Tibial nerve (tissue), 4 donors: ENCODE results near the gene KRTAP12-4. TPM values are rescaled to one million over a fixed set of nuclear protein-coding genes. Genes with fewer than 3 reads are reported as not detected.
"Not testable (repeated sequence)": the region's sequence is repeated elsewhere in the genome, so short reads cannot be mapped to it uniquely, and the experiment has no call there.

Experiments
- DNase-seq, 2 donors: peaks; one replicate each; pipeline ENCODE4 v3.0.0-alpha.2; 2019; ENCODE audit warnings: low spot score in 2 of 2
- H3K27ac ChIP-seq, 4 donors: fragments of 200-600 bp; sonication (generic) in 3 of 4; one replicate each; pipeline ENCODE4 v1.5.1; 2017 to 2019; ENCODE audit warnings: mild to moderate bottlenecking in 1 of 4
- H3K27me3 ChIP-seq, 2 donors: fragments of 200-600 bp; sonication (generic) in 1 of 2; one replicate each; pipeline versions ENCODE4 v1.5.1 to v1.6.0; 2017 to 2019
- H3K36me3 ChIP-seq, 3 donors: fragments of 200-600 bp; sonication (generic); one replicate each; pipeline ENCODE4 v1.5.1; 2018 to 2019
- H3K4me1 ChIP-seq, 4 donors: fragments of 200-600 bp; sonication (generic) in 3 of 4; one replicate each; pipeline ENCODE4 v1.5.1; 2017 to 2019
- H3K4me3 ChIP-seq, 4 donors: fragments of 200-600 bp; sonication (generic) in 3 of 4; one replicate each; pipeline ENCODE4 v1.5.1; 2017 to 2019; ENCODE audit warnings: mild to moderate bottlenecking in 1 of 4, moderate library complexity in 1 of 4
- H3K9me3 ChIP-seq, 4 donors: fragments of 200-600 bp; sonication (generic) in 3 of 4; one replicate each; pipeline ENCODE4 v1.5.1; 2017 to 2019
- EP300 ChIP-seq, 2 donors: sonication (generic); formaldehyde crosslinking; IDR thresholded peaks; one replicate each; pipeline ENCODE4 v1.6.1; 2017; ENCODE audit warnings: antibody characterized with exemption in 2 of 2, mild to moderate bottlenecking in 1 of 2
- POLR2A ChIP-seq, 2 donors: fragments of 450-650 bp; IDR thresholded peaks; one replicate each; pipeline ENCODE4 v1.6.1; 2017; ENCODE audit warnings: antibody characterized with exemption in 2 of 2, mild to moderate bottlenecking in 2 of 2, moderate library complexity in 2 of 2
- WGBS, 2 donors: methylation state at CpG; one replicate each; pipeline ENCODE4 v1.1.5; 2018; 5-methylcytosine and 5-hydroxymethylcytosine counted together
- total RNA-seq, 4 donors: library from RNA; depleted of rRNA; stranded (reverse); fragments of >200 nt; gene quantifications; one replicate each; pipeline ENCODE4 v1.1.0, GENCODE V29; 2016
- TF ChIP-seq, protein P1 (sequence below), 5 experiments: fragments of 200-600 bp in 3 of 5; fragments of 450-650 bp in 2 of 5; sonication (generic) in 3 of 5; IDR thresholded peaks; one replicate each; pipeline ENCODE4 v1.5.1; 2016 to 2019; ENCODE audit warnings: antibody characterized with exemption in 5 of 5, mild to moderate bottlenecking in 3 of 5, moderate library complexity in 2 of 5

The KRTAP12-4 gene
- total RNA-seq, 4 donors from 2014 or later: not detected

DNA sequence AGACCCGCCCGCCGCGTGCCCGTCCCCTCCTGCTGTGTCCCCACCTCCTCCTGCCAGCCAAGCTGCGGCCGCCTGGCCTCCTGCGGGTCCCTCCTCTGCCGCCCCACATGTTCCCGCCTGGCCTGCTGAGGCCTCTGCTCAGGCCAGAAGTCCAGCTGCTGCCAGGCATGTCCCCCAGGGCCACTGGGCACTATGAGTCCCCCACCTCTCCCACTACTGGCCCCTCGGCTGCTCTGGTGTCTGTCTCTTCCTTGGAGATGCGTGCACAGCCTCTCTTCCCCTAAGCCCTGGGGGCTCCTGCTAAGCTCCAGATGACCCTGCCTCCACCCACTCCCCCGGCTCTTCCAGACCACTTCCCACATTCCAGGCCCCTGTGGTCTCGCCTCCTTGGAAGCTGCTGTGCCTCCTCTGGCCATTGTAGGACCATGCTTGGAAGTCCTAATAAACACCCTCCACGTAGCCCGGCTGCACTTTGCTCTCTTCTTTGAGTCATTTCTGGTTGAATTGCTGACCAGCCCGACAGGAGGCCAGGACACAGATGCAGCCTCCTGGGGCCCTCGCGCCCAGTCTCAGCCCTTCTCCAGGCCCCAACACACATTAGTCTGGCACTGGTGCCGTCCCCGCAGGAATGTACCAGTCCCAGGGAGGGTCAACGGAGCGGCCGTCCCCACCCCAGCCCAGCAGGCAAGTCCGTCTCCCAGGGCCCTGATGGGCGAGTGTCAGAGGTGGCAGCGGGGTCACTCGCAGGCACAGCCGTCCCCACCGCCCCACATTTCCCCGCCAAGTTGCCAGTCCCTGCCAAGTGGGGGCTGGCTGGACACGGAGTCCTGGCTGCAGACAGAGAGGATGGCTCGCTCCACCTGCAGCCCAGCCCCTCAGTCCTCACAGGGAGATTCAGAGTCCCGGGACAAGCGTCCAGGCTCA lies 43.6 kb upstream of the KRTAP12-4 start:
- Histone ChIP-seq H3K4me1 (no peaks in the 10 kb centered on the region), H3K27me3 (peaks cover 0 to 68% of the 10 kb centered on the region in 2 donors), H3K9me3 (peaks cover 0 to 22% (median 4%) of the 10 kb centered on the region in 4 donors), H3K27ac (no peak overlapping the region), H3K36me3 (no peaks in the 10 kb centered on the region), H3K4me3 (no peak overlapping the region)
- WGBS, 2 donors: 17 to 19% methylated on average over 28 to 30 of the region's 35 CpGs
- DNase-seq: no peak
- TF ChIP-seq POLR2A (IDR thresholded peaks at IDR 0.05) (no peak), EP300 (IDR thresholded peaks at IDR 0.05) (no peak)
- TF ChIP-seq, protein P1, sequence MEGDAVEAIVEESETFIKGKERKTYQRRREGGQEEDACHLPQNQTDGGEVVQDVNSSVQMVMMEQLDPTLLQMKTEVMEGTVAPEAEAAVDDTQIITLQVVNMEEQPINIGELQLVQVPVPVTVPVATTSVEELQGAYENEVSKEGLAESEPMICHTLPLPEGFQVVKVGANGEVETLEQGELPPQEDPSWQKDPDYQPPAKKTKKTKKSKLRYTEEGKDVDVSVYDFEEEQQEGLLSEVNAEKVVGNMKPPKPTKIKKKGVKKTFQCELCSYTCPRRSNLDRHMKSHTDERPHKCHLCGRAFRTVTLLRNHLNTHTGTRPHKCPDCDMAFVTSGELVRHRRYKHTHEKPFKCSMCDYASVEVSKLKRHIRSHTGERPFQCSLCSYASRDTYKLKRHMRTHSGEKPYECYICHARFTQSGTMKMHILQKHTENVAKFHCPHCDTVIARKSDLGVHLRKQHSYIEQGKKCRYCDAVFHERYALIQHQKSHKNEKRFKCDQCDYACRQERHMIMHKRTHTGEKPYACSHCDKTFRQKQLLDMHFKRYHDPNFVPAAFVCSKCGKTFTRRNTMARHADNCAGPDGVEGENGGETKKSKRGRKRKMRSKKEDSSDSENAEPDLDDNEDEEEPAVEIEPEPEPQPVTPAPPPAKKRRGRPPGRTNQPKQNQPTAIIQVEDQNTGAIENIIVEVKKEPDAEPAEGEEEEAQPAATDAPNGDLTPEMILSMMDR (IDR thresholded peaks at IDR 0.05): no peak

DNA sequence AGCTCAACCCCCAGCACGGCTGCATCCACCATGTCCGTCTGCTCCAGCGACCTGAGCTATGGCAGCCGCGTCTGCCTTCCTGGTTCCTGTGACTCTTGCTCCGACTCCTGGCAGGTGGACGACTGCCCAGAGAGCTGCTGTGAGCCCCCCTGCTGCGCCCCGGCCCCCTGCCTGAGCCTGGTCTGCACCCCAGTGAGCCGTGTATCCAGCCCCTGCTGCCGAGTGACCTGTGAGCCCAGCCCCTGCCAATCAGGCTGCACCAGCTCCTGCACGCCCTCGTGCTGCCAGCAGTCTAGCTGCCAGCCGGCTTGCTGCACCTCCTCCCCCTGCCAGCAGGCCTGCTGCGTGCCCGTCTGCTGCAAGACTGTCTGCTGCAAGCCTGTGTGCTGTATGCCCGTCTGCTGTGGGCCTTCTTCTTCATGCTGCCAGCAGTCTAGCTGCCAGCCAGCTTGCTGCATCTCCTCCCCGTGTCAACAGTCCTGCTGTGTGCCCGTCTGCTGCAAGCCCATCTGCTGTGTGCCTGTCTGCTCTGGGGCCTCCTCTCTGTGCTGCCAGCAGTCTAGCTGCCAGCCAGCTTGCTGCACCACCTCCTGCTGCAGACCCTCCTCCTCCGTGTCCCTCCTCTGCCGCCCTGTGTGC lies 42.8 kb upstream of the KRTAP12-4 start, which contains the start of gene KRTAP10-12:
KRTAP10-12 (plus strand) TSS at position 1 of the 639 bp plus-strand sequence; CDS start at position 31, 30 bp downstream.
- not testable (repeated sequence) for H3K4me1 ChIP-seq, H3K27ac ChIP-seq, H3K36me3 ChIP-seq, DNase-seq, H3K4me3 ChIP-seq
- Histone ChIP-seq H3K27me3 (peaks cover 0 to 60% of the 10 kb centered on the region in 2 donors), H3K9me3 (peaks cover 0 to 30% (median 8%) of the 10 kb centered on the region in 4 donors)
- WGBS, 2 donors: 48 to 54% methylated on average over 14 to 20 of the region's 21 CpGs

DNA sequence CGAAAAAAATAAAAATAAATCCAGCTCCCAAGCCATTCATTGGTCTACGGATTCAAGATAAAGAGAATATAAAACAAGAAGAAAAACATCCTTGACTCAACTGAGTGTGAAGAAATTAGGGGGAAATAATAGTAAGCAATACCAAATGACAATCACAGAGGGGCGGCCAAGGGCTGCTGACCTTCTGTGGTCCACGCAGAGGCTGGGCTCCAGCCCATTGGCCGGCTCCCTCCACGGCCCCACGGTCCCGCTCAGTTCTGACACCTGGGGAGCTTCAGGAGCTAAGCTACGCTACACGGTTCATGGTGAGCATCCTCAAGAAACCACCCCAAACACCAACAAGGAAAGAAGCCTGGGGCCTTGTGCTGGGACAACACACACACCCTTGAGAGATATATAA lies 42.1 kb upstream of the KRTAP12-4 start:
- TF ChIP-seq, protein P1 (IDR thresholded peaks at IDR 0.05): no peak
- no peaks in the 10 kb centered on the region for H3K36me3 ChIP-seq
- no peaks in the 10 kb centered on the region for H3K4me1 ChIP-seq
- no peak overlapping the region for H3K27ac ChIP-seq
- peaks cover 0 to 34% (median 8%) of the 10 kb centered on the region in 4 donors for H3K9me3 ChIP-seq
- H3K4me3 ChIP-seq: no peak overlapping the region
- WGBS, 2 donors: 73 to 74% methylated on average over 10 of the region's 10 CpGs
- peaks cover 0 to 53% of the 10 kb centered on the region in 2 donors for H3K27me3 ChIP-seq
- no peak for DNase-seq

DNA sequence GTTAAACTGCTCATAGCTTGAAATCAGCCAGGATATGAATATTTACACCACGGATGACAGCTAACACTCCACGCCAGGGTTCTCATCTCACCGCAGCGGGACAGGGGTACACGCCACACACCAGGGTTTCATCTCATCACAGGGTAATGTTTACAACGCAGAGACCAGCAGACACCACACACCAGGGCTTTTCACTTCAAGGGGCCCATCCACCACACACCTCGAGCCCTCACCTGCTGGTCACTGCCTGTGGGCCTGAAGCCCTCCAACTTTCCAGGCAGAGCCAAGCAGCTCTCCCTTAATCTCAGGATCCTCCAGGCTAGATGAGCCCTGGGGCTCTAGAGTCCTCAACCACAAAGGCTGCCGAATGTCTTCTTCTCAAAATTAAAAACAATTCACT lies 41.2 kb upstream of the KRTAP12-4 start:
- Histone ChIP-seq H3K9me3 (peaks cover 0 to 34% (median 8%) of the 10 kb centered on the region in 4 donors), H3K36me3 (no peaks in the 10 kb centered on the region), H3K27ac (no peak overlapping the region), H3K4me3 (no peak overlapping the region), H3K4me1 (no peaks in the 10 kb centered on the region), H3K27me3 (peaks cover 0 to 44% of the 10 kb centered on the region in 2 donors)
- no peak for TF ChIP-seq POLR2A (IDR thresholded peaks at IDR 0.05)
- TF ChIP-seq EP300 (IDR thresholded peaks at IDR 0.05): no peak
- TF ChIP-seq, protein P1 (IDR thresholded peaks at IDR 0.05): no peak
- DNase-seq: no peak
- WGBS, 2 donors: 73 to 85% methylated on average over 6 to 8 of the region's 8 CpGs

DNA sequence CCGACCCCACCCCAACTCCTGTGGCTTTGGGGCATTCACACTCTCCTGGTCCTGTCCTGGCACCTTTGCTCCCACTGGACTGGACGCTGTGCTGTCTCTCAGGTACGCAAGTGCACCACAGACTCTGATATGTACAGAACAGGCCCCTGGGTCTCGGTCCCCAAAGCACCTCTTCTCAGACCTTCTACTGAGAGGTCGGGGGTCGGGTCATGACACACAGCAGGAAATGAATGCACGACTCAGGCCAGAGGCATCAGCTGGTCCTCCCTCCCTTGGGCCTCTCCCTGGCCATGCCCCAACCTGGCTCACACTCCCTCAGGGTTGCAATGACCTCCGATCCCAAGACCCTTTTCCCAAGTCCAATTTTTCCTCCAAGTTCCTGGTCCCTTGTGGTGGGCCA lies 40.7 kb upstream of the KRTAP12-4 start:
- 58 to 61% methylated on average over 8 of the region's 8 CpGs for WGBS, 2 donors
- H3K36me3 ChIP-seq: no peaks in the 10 kb centered on the region
- no peaks in the 10 kb centered on the region for H3K4me1 ChIP-seq
- DNase-seq: no peak
- H3K4me3 ChIP-seq: no peak overlapping the region
- TF ChIP-seq, protein P1 (IDR thresholded peaks at IDR 0.05): no peak
- no peak for TF ChIP-seq POLR2A (IDR thresholded peaks at IDR 0.05)
- TF ChIP-seq EP300 (IDR thresholded peaks at IDR 0.05): no peak
- H3K27ac ChIP-seq: no peak overlapping the region
- peaks cover 0 to 34% (median 8%) of the 10 kb centered on the region in 4 donors for H3K9me3 ChIP-seq
- peaks cover 0 to 39% of the 10 kb centered on the region in 2 donors for H3K27me3 ChIP-seq
